HG03460 (cell line): Measurements from ENCODE around the gene PRPF19.

Experiments used
- ATAC-seq: cut with Tn5 transposase; IDR thresholded peaks from one replicate; pipeline ENCODE4 v1.9.1; 2021; ENCODE audit not compliant: unreplicated experiment

PRPF19 gene

GRCh38 chr11:60938500-60938899 is 32.1 kb upstream of the PRPF19 start:
- no peak for ATAC-seq

- ATAC-seq: no peak
Observed at GRCh38 chr11:60937811-60938210, 31.4 kb upstream of the PRPF19 start.

GRCh38 chr11:60937144-60937527 is 30.8 kb upstream of the PRPF19 start:
- ATAC-seq: no peak

GRCh38 chr11:60936467-60937143 is 30.2 kb upstream of the PRPF19 start:
- no peak for ATAC-seq

- ATAC-seq: no peak
Observed at GRCh38 chr11:60935676-60936442, 29.5 kb upstream of the PRPF19 start.

GRCh38 chr11:60934790-60935605 is 28.6 kb upstream of the PRPF19 start:
- ATAC-seq: no peak

GRCh38 chr11:60934124-60934789 is 27.9 kb upstream of the PRPF19 start:
- no peak for ATAC-seq

- ATAC-seq: no peak
Observed at GRCh38 chr11:60933416-60934123, 27.2 kb upstream of the PRPF19 start.

- no peak for ATAC-seq
Observed at GRCh38 chr11:60932605-60933356, 26.4 kb upstream of the PRPF19 start.

- ATAC-seq: no peak
Observed at GRCh38 chr11:60931917-60932316, 25.5 kb upstream of the PRPF19 start.

- ATAC-seq: no peak
Observed at GRCh38 chr11:60930394-60930793, 24.0 kb upstream of the PRPF19 start.

GRCh38 chr11:60929764-60930163 is 23.4 kb upstream of the PRPF19 start:
- ATAC-seq: no peak

GRCh38 chr11:60928563-60929001 is 22.2 kb upstream of the PRPF19 start:
- ATAC-seq: no peak

- no peak for ATAC-seq
Observed at GRCh38 chr11:60927600-60927999, 21.2 kb upstream of the PRPF19 start.

- no peak for ATAC-seq
Observed at GRCh38 chr11:60927061-60927592, 20.7 kb upstream of the PRPF19 start.

- no peak for ATAC-seq
Observed at GRCh38 chr11:60926500-60926899, 20.1 kb upstream of the PRPF19 start.

- no peak for ATAC-seq
Observed at GRCh38 chr11:60925868-60926267, 19.5 kb upstream of the PRPF19 start.

GRCh38 chr11:60924906-60925853 is 18.8 kb upstream of the PRPF19 start:
- ATAC-seq: no peak
